ENCODE results near the gene NEDD8.

GRCh38 chr14:24261969-24262327, 29.8 kb upstream of the NEDD8 start:
- TF ChIP-seq, protein P1, sequence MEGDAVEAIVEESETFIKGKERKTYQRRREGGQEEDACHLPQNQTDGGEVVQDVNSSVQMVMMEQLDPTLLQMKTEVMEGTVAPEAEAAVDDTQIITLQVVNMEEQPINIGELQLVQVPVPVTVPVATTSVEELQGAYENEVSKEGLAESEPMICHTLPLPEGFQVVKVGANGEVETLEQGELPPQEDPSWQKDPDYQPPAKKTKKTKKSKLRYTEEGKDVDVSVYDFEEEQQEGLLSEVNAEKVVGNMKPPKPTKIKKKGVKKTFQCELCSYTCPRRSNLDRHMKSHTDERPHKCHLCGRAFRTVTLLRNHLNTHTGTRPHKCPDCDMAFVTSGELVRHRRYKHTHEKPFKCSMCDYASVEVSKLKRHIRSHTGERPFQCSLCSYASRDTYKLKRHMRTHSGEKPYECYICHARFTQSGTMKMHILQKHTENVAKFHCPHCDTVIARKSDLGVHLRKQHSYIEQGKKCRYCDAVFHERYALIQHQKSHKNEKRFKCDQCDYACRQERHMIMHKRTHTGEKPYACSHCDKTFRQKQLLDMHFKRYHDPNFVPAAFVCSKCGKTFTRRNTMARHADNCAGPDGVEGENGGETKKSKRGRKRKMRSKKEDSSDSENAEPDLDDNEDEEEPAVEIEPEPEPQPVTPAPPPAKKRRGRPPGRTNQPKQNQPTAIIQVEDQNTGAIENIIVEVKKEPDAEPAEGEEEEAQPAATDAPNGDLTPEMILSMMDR (conservative IDR thresholded peaks at IDR 0.05; ENCODE audit: low read length), result no peak
- TF ChIP-seq EZH2phosphoT487 (IDR thresholded peaks at IDR 0.05; ENCODE audit: borderline replicate concordance), result no peak
